Cerebellar nuclear complex (tissue), 1 donor: ENCODE measurements around the gene RGS3.

Experiments
- DNase-seq, 2 experiments: peaks; one replicate each; lab custom pipeline; 2025; lab: John Stamatoyannopoulos, UW

Gene RGS3

DNA sequence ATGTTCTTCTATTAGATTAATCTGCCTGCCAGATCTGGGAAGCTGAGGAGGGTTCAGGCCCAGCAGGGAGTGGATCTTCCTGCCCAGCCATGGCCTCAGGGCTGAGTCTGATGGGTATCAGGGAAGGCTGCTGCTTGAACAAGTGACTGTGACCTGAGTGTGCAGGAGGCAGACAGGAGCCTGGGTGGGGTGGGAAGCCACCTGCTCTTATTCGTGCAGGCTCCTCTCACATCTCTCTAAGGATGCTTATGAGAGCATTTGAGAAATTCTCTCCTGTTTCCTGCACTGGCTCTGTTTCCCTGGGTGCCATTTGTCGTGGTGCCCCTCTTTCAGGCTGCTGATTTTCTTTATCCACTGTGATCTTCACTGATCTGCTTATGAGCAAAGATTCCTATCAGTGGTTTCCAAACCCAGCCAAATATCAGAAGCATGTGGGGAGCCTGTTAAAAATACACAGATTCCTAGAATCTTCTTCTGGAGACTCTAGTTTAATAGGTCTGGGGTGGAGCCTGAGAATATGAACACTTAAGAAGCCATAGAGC, 2.1 kb downstream of the RGS3 start:
- DNase-seq: no peak

DNA sequence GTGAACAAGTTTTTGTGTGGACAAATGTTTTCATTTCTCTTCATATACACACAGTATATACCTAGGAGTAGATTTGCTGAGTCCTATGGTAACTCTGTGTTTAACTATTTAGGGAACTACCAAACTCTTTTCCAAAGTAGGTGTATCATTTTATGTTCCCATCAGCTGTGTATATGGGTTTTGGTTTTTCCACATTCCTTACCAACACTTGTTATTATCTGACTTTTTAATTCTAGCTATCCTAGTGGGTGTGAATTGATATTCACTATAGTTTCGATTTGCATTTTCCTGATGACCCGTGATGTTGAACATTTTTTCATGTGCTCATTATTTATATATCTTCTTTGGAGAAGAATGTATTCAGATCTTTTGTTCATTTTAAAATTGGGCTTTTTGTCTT, 3.7 kb downstream of the RGS3 start:
- no peak for DNase-seq

DNA sequence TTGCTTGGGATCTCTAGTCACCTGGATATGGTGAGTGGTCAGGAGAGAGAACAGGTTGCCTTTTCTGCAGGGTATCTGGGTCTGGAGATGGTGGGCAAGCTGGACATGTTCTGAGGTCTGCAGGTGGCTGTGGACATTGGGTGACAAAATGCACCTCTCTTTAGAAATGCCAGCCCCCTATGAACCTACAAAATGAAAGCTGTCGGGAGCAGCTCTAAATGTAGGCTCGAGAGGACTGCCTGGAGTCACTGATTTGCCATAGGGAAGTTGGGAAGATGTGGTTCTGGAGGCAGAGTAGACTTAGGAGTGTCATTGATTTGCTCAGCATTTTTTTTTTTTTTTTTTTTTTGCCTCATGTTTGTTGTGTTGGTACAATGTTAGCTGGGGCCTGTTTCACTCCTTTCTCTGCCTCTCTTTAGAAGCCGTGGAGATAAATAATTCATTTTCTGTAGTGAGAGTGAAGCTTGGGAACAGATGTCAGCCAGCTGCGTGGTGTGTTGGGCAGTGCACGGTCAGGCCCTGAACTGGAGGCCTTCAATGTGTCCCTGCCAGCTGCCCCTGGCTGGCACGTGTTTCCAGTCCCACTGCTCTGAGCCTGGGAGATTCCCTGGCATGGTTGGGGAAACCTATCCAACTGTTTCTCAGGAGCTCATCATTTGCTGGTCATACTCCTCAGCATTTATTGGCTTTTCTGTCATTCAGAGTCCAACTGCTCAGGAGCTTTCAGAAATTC, 5.4 kb downstream of the RGS3 start:
- DNase-seq: no peak

DNA sequence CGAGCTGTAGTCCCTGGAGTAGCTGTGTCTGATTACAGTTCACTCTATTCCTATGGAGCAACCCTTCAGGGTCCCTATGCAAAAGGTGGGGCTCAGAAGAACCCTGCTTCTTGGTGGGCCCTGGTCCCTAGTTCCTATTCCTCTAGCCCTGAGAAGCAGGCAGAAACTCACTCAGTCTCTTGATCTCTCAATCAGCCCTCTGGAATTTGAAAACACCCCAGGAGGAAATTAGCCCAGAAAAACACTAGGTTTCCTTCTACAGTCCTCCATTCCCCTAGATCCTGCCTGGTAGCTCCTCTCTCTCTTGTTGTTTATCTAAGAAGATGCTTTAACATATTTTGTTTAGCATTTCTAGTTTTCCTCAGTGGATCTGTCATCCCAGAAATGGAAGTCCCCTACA, 7.6 kb downstream of the RGS3 start:
- DNase-seq: no peak

DNA sequence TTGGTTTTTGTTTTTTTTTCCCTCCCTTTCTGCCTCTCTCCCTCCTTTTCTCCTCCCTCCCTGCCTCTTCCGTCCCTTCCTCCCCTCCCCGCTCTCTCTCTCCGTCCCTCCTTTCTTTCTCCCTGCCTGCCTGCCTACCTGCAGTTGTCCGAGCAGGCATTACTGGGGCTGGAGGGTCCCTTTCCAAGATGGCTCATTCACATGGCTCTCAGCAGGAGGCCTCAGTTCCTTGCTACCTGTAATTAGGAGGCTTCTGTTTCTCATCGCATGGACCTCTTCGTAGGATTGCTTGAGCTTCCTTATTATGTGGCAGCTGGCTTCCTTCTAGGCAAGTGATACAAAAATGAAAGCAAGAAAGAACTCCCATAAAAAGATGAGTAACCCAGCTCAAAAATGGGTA, 8.0 kb downstream of the RGS3 start:
- DNase-seq: no peak

DNA sequence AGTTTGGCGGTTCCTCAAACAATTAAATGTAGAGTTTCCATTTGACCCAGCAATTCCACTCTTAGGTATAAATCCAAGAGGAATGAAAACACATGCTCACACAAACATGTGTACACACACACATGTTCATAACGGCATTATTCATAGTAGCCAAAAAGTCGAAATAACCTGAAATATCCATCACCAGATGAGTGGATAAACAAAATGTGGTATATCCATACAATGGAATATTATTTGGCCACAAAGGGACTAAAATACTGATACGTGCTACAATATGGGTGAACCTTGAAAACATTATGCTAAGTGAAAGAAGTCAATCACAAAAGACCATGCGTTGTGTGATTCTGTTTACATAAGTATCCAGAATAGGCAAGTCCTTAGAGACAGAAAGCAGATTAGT, 8.7 kb downstream of the RGS3 start:
- no peak for DNase-seq

DNA sequence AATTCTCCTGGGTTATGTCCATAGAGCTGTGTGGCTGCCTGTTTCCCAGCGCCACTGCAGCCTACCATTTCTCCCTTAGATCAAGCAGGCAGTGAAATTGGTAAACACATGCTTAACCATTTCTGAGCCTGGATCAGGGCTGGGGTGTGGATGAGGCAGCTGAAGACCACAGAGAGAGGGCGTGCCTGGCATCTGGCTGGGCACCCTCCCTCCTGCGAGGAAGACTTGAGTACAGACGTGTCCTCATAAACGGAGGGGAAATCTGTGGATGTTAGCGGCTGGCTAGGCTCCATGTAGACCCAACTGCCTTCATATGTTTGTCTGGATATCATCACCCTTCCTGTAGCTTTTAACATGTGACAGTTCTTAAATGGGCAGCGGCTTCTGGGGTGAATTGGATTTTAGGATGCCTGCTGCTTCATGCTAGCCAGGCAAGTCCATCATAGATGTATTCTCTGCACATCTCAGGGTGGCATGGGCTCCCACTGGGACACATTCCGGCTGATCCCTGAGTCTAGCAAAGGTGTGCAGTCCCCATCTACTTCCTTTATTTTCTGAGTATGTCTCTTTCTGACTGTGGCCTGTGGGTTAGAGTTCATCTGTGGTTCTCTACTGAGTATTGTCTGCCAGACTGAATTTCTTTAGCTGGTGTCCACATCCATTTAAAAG, 11.0 kb downstream of the RGS3 start:
- no peak for DNase-seq

DNA sequence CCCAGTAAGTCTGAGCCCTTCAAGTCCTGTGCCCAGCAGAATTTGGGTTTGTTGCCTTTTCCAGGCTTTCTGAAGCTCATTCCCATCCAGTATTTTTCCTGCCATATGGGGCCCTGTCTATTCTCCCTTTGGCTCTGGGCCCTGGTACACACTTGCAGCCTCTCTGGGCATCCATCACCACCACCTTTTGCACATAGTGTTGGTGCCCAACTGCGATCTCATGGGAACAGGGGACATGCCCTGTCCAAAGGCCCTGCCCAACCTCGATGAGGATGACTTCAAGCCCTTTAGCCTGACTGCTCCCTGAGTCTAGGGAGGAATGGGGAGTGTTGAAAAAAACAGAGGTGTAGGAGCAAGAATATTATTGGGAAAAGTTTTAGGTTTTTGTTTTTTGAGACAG, 11.5 kb downstream of the RGS3 start:
- no peak for DNase-seq

DNA sequence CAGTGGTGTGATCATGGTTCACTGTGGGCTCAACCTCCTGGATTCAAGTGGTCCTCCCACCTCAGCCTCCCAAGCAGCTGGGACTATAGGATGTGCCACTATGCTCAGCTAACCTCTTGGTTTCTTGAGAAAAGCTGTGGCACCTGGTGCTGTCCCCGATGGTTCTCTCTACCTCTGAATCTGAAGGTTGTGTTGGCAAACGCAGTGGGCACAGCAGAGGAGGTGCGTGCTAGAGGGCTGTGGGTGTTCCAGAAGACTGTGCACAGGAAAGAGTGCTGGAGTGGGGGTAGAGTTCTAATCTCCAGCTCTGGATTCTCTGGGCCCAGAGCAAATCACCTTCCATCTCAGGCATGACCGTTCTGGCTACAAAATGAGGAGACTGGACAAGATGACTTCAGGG, 12.5 kb downstream of the RGS3 start:
- DNase-seq: no peak

DNA sequence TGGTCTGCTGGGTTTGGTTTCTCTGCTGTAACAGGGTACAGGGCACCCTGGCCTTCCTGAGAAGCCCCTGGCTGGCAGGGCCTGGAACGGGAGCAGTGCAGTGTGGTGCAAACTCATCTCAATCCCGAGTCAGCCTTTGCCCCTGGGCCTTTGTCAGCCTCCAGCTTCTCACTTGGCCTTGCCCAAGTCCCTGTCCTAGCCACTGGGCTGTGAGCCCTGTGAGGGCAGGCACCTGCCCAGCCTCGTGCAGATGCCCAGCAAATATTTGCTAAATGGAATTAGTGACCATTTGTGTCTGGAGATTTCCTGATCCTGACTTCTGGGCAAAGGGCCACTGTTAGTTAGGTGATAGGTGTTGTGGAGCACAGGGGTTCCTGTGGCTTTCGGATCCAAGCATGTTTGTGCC, 13.0 kb downstream of the RGS3 start:
- no peak for DNase-seq

DNA sequence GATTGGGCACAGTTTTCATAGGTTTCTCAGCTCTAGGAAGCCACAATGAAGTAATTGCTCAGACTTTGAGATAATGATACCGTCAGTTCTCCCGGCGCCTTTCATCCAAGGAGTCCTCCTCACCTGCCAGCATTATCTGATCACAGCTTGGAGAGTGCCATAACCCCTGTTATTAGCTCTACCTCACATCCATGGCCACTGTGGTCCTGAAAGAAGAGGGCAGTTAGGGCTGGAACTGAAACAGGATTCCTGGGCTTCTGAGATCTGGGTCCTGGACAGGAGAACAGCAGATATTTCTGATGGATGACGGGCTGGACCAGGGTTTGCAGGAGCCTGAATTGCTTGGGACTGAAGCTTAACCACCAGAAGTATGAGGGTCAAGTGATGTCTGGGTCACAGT, 13.5 kb downstream of the RGS3 start:
- no peak for DNase-seq

DNA sequence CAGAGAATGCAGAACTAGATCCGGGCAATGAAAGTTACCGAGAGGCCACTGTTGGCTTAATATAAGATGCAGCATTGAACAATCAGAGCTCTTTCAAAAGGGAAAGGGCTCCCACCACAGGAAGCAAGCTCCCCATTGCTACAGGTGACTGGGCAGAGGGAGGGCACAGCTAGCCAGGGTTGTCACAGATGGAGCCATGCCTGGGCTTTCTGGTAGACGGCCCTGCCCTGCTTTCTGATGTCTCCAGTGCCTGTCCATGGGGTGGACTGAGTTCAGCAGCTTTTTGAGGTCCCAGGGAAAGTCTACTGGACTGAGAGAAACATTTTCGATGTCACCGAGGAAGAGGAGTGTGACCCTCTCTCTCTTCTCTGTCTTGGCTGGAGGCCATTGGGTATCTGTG, 14.1 kb downstream of the RGS3 start:
- no peak for DNase-seq

DNA sequence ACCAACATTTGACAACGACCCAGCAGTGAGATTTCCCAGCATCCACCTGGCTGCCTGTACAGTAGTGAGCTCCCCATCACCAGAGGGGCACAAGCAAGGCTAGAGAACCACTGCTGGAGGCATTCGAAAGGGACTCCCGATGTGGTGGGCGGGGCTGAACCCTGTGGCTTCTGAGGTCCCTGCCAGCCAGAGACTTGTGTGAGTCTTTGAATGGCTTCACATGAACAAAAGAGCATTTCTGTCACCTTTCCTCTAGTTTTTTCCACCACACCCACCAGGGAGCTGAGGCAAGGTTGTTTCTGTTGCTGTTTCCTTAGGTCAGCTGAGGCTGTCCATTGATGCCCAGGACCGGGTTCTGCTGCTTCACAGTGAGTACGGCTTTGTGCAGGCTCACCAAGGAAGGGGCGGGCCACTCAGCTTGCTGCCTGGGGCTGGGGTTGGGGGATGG, 15.7 kb downstream of the RGS3 start:
- DNase-seq: no peak

DNA sequence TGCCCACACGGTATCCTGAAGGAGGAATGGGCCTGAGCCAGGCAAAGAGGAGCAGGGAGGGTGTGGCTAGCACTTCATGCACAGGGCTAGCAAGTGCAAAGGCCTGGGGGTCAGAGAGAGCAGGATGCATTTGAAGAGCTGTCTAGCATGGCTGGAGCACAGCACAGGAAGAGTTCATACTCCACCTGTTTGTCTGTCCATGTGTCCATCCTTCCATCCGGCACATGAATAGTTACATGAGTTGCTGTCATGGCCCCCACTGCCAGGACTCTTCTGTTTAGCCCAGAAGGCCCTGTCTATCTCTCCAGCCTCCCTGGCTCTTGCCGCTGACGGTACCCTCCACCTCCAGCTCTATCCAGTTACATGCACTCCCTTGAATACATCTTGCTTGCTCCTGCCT, 17.1 kb downstream of the RGS3 start:
- DNase-seq: no peak

DNA sequence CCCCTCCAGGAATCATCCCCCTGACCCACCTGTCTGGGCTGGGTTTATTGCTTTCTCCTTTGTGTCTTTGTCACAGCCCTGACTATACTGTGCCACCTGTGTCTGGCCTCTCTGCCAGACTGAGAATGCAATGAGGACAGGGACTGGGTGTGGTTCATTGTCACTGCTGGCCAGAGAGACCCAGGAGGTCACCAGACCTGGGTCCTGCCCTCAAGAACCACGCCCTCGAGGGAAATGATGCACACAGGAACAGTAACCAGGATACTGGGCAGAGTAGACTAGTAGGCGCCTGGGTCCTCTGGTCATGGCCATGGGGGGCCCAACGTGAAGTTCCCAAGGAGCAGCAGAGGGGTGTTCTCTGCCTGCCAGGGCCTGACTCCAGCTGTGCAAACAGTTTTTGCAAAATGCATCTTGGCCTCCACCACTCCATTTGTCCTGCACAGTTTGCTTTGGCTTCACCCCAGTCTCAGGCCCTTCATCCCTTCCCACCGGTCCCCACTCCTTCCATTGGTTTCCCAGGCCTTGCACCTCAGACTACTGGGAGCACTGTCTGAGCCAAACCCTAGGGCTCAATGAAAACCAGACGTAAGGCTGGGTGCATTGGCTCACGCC, 17.8 kb downstream of the RGS3 start:
- DNase-seq: no peak

DNA sequence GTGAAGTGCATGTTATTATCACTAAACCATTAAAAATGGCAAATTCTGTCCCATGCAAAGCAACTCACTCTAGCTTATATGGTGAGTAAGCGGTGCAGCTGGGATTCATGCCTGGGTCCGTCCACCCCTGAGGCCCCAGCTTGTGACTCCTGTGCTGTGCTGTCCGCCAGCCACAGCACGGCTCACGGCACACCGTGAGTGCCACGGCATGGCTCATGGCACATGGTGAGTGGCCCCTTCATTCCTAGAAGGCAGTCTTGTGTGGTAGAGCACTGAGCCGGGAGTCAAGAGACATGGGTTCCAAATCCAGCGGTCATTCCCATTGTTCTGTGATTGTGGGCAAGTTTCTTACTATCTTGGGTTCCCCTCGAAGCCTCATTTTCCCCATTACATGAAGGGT, 18.8 kb downstream of the RGS3 start:
- DNase-seq: no peak

DNA sequence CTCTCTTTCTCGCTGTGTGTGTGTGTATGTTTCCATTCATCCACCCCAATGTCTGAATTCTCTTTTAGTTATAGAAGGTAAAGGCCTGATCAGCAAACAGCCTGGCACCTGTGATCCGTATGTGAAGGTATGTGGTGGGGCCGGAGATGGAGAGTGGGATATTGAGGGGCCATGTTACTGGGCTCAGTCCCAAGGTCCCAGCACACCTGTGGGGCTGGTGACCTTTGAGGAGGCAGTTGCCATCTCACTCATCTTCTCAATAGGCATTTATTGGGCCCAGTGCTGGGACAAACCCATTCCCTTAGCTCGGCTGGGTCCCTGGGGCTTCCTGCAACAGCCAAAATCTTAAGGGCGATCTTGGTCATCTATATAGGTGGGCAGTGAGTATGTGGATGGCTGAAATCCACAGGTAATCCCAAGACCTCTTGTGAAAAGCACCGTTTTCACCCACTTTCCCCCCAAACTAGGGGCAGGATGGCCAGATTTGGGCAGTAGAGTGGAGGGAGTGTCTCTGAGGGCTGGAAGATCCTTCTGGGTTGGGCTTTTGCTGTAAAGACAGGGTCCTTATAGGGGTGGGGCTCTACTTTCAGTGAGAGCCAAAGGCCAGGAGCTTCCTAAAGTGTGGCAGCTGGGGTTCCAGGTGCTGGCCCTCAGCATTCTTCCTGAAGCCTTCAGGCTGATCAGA, 19.6 kb downstream of the RGS3 start:
- no peak for DNase-seq

DNA sequence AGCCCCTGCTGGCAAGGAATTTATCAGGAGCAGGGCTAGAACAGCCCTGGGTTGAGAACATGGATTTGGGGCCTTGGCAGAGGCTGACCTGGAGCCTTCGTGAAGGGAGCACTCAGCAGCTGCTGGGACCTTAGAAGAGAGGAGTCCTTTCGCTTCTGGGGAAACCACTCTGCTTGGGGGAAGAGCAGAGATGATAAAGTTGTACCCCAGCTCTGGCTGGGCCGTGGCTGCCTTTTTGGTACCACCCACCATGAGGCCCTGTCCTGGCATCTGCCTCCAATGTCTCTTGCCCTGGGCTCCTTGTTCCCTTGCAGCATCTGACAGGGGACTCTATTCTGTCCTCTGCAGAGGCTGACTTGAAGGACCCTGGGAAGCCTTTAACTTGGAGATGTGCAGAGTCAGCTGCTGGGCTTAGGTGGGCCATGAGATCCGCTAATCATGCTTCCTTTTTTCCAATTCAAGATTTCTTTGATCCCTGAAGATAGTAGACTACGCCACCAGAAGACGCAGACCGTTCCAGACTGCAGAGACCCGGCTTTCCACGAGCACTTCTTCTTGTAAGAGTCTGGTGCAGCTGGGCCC, 20.2 kb downstream of the RGS3 start:
- DNase-seq: no peak

DNA sequence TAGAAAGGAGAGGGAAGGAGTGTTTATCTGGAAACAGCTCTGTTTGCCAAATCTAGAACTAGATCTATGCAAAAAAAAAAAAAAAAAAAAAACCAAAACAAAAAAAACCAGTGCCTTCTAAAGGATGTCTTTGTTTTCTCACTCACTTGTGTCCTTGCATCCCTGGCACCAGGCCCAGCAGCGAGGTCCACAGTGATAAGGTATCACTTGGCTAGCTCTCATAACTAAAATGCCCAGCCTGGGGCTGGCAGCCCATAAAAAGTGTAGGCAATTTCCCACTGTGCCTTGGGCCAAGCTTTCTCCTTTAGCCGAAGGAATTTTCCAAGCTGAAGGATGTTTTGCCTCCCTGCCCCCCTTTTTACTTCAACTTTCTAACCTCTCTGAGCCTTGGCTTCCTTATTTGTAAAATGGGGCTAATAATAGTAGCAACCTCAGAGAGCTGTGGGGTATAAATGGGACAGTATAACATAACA, 20.8 kb downstream of the RGS3 start:
- DNase-seq: no peak

DNA sequence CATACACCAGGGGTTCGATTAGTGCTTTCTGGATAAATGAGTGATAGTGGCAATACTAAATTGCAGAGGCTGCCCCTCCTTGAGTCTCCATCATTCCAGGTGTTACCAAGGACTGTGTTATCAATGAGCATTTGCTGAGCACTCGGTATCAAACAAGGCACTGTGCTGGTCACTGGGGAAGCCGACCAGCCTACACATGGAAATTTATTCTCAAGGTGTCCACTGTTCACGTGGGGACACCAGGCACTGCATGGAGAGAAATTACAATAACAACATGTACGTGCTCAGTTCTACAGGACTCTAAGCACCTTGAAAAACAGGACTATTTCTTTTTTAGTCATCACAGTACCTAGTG, 22.2 kb downstream of the RGS3 start:
- DNase-seq: no peak

DNA sequence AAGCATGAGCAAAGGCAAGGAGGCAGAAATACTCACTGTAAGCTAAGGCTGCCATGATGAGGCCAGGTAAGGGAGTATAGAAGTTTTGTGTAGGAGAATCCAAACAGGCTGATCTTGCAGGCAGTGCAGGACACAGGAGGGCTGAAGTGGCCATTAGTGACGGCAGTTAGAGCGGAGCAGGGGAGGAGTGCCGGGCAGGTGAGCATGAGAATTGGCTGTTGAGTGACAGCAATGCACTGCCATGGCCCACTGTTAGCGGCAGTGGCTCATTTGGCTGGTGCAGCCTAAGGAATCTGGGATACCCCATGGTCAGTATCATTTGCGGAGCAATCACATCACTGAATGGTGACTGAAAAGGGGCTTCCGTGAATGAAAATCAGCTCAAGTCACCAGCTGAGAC, 22.8 kb downstream of the RGS3 start:
- DNase-seq: no peak

DNA sequence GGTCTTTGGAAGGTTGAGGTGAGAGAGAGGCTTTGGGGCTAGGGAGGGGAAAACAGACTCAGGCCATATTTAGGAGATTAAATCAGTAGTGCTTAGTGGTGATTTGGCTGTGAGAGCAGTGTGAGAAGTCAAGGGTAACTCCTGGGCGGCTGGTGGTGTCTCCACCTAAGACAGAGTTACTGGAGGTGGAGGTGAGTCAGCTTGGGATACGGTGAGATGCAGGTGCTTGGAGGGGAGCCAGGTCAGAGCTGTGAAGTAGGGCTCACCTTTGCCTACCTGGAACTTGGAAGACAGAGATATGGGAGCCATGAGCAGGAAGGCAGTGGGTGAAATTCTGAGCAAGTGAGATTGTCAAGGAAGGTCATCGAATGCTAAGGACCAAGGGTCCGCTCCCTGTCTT, 24.5 kb downstream of the RGS3 start:
- DNase-seq: no peak
